ENCODE results near the gene FBXO34.

The FBXO34 gene

DNA sequence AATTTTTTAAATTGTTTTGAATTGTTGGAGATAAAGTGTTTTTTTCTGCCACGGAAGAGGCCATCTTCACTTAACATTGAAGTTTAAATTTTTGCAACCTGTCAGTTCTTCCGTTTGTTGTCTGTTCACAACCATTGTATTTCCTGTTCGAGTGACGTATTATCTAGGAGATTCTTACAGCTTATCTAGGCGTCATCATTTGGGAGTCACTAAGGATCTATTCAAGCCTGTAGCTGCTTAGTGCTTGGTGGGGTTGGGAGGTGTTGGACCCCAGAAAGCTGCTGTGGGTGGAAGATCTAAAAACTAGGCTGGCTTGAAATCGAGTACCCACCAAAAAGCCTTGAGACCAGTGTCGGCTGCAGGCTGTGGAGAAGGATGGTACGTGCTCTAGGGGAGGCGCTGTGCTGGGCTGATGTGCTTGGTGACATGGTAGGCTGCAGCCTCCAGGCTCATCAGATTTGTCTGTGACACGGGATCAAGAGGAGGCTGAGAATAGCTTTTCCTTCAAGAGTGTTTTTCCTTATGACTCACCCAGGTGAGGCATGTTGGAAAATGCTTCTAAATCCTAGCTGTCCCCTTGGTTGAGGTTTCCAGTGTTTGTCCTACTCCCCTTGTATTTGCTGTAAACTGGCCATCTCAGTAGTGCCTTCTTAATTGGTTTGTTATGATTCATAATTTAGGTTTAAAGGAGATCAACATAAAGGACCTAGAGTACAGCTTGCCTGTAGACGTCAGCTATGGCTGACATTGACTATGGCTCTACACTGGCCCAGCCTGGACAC is 82.7 kb downstream of the FBXO34 start:
- H3K9ac ChIP-seq (ENCODE audit: low read length) = no peak overlapping the region
- H3K27me3 ChIP-seq (ENCODE audit: low read length) = no peaks in the 10 kb centered on the region
- no peaks in the 10 kb centered on the region for H3F3A ChIP-seq (ENCODE audit: insufficient read depth)
- H3K36me3 ChIP-seq (ENCODE audit: low read length) = no peaks in the 10 kb centered on the region
- no peaks in the 10 kb centered on the region for H3K79me2 ChIP-seq (ENCODE audit: insufficient read depth, low read length)
- H3K4me2 ChIP-seq (ENCODE audit: low read depth, low read length, poor library complexity, severe bottlenecking) = no peak overlapping the region
- no peaks in the 10 kb centered on the region for H3K9me2 ChIP-seq (replicated peaks; ENCODE audit: insufficient read depth, low read length)
- TF ChIP-seq, protein P1, sequence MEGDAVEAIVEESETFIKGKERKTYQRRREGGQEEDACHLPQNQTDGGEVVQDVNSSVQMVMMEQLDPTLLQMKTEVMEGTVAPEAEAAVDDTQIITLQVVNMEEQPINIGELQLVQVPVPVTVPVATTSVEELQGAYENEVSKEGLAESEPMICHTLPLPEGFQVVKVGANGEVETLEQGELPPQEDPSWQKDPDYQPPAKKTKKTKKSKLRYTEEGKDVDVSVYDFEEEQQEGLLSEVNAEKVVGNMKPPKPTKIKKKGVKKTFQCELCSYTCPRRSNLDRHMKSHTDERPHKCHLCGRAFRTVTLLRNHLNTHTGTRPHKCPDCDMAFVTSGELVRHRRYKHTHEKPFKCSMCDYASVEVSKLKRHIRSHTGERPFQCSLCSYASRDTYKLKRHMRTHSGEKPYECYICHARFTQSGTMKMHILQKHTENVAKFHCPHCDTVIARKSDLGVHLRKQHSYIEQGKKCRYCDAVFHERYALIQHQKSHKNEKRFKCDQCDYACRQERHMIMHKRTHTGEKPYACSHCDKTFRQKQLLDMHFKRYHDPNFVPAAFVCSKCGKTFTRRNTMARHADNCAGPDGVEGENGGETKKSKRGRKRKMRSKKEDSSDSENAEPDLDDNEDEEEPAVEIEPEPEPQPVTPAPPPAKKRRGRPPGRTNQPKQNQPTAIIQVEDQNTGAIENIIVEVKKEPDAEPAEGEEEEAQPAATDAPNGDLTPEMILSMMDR (IDR thresholded peaks at IDR 0.05; ENCODE audit: insufficient read depth, low read length, poor library complexity, severe bottlenecking) = no peak
- no peak for TF ChIP-seq EZH2phosphoT487 (conservative IDR thresholded peaks at IDR 0.05; ENCODE audit: low read length)
- H4K20me1 ChIP-seq (ENCODE audit: low read depth, low read length) = no peaks in the 10 kb centered on the region
- no peak overlapping the region for H2AFZ ChIP-seq (ENCODE audit: low read depth, low read length, severe bottlenecking)
- no peak overlapping the region for H3K27ac ChIP-seq (ENCODE audit: low read depth, low read length)
- H3K9me3 ChIP-seq (ENCODE audit: insufficient read depth, low read length) = no peaks in the 10 kb centered on the region
- no peak overlapping the region for H3K4me3 ChIP-seq (ENCODE audit: insufficient read depth, low read length, poor library complexity, severe bottlenecking)

DNA sequence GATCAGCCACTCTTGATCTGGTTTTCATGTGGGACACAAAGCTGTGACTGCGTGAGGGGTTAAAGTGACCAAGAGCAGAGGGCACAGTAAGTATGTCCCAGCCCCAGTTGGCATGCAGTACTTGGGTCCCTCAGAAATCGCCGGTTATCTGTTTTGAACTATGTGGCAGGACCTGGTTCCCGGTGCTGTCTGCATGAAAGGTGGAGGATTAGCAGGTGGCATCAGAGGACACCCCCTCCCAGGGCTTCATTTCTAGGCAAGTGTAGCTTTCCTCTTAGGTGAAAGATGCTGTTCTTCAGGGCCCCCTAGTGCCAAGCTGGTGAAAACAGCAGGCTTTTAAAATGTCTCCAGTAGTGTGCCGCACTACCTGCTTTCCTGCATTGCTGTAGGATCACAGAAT is 83.3 kb downstream of the FBXO34 start:
- no peak overlapping the region for H2AFZ ChIP-seq (ENCODE audit: low read depth, low read length, severe bottlenecking)
- no peaks in the 10 kb centered on the region for H3K36me3 ChIP-seq (ENCODE audit: low read length)
- H4K20me1 ChIP-seq (ENCODE audit: low read depth, low read length) = no peaks in the 10 kb centered on the region
- no peak overlapping the region for H3K4me2 ChIP-seq (ENCODE audit: low read depth, low read length, poor library complexity, severe bottlenecking)
- no peak overlapping the region for H3K27ac ChIP-seq (ENCODE audit: low read depth, low read length)
- no peaks in the 10 kb centered on the region for H3F3A ChIP-seq (ENCODE audit: insufficient read depth)
- H3K9me3 ChIP-seq (ENCODE audit: insufficient read depth, low read length) = no peaks in the 10 kb centered on the region
- TF ChIP-seq, protein P1 (IDR thresholded peaks at IDR 0.05; ENCODE audit: insufficient read depth, low read length, poor library complexity, severe bottlenecking) = peak; percentile 80
- TF ChIP-seq EZH2phosphoT487 (conservative IDR thresholded peaks at IDR 0.05; ENCODE audit: low read length) = no peak
- H3K4me3 ChIP-seq (ENCODE audit: insufficient read depth, low read length, poor library complexity, severe bottlenecking) = no peak overlapping the region
- no peaks in the 10 kb centered on the region for H3K27me3 ChIP-seq (ENCODE audit: low read length)
- no peak overlapping the region for H3K9ac ChIP-seq (ENCODE audit: low read length)
- no peaks in the 10 kb centered on the region for H3K9me2 ChIP-seq (replicated peaks; ENCODE audit: insufficient read depth, low read length)
- H3K79me2 ChIP-seq (ENCODE audit: insufficient read depth, low read length) = no peaks in the 10 kb centered on the region

DNA sequence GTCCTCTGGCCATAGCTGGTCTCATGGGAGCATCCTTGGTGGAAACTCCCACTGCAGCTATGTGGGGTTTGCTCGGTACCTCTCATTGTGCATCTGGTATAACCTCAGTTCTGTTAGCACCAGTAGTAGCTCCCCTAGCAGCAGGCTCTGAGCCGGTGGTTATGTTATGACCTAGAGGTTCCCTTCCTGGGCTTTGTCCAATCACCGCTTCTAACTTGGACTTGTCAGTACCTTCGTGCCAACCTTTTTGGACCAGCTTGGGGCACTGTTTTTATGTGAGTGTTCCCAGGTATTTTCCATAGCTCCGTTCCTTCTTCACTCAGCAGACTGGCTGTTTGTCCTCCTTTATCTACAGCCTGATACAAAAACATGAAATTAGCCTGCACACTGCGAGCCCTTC is 84.7 kb downstream of the FBXO34 start:
- H3K4me2 ChIP-seq (ENCODE audit: low read depth, low read length, poor library complexity, severe bottlenecking) = no peak overlapping the region
- H4K20me1 ChIP-seq (ENCODE audit: low read depth, low read length) = no peaks in the 10 kb centered on the region
- no peaks in the 10 kb centered on the region for H3K27me3 ChIP-seq (ENCODE audit: low read length)
- H2AFZ ChIP-seq (ENCODE audit: low read depth, low read length, severe bottlenecking) = no peak overlapping the region
- no peak overlapping the region for H3K4me3 ChIP-seq (ENCODE audit: insufficient read depth, low read length, poor library complexity, severe bottlenecking)
- no peak overlapping the region for H3K27ac ChIP-seq (ENCODE audit: low read depth, low read length)
- H3K9me3 ChIP-seq (ENCODE audit: insufficient read depth, low read length) = no peaks in the 10 kb centered on the region
- no peak overlapping the region for H3K9ac ChIP-seq (ENCODE audit: low read length)
- H3K9me2 ChIP-seq (replicated peaks; ENCODE audit: insufficient read depth, low read length) = no peaks in the 10 kb centered on the region
- no peaks in the 10 kb centered on the region for H3K36me3 ChIP-seq (ENCODE audit: low read length)
- no peak for TF ChIP-seq EZH2phosphoT487 (conservative IDR thresholded peaks at IDR 0.05; ENCODE audit: low read length)
- TF ChIP-seq, protein P1 (IDR thresholded peaks at IDR 0.05; ENCODE audit: insufficient read depth, low read length, poor library complexity, severe bottlenecking) = no peak
- no peaks in the 10 kb centered on the region for H3F3A ChIP-seq (ENCODE audit: insufficient read depth)
- H3K79me2 ChIP-seq (ENCODE audit: insufficient read depth, low read length) = no peaks in the 10 kb centered on the region
